Measurements from ENCODE around the gene RRP1. TPM values are rescaled to one million over a fixed set of nuclear protein-coding genes. Genes with fewer than 3 reads are reported as not detected.

The RRP1 gene
- total RNA-seq, 1 experiment from 2014 or later: 76.7 TPM

DNA sequence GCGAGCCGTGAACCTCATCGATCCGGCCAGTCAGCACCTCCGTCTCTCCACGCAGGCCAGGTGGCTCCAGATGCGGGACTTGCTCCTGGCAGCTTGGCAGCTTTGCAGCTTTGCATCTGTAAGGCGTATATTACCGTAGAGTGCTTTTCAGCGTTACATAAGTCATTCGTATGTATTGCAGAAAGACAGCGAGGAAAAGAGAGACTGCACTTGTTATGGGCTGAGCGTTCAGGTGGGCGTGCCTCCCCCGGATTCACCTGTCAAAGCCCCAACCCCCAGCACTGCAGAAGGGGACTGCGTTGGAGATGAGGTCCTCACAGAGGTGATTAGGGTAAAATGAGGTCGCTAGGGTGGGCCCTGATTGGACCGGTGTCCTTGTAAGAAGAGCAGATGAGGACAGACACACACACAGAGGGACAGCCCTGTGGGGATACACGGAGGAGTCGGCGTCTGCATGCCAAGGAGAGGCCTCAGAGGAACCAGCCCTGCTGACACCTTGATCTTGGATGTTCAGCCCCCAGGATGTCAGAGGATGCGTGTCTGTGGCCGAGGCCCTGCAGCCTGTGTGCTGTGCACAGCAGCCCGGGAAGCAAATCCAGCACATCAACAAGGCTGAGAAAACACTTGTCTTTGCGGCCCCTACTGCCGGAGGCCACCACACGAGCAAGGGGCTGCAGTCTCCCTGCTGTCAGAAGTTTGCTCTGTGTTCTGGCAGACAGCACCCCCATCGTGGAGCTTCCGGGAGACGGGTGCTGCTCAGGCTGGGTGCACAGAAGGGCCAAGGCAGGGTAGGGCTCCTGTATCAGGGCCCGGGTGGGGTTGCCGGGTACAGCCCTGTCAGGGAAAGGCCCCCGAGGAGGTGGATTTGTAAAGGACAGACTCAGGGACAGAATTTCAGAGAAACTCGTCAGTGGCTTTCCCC lies 64.7 kb downstream of the RRP1 start:
- Histone ChIP-seq H3K9ac (ENCODE audit: extremely low read depth, insufficient read length, low read length) (no peak overlapping the region), H3K9me3 (ENCODE audit: control insufficient read depth, low read depth, low read length) (no peaks in the 10 kb centered on the region), H3K14ac (ENCODE audit: insufficient read depth, low read length) (no peak overlapping the region), H3K4me2 (ENCODE audit: insufficient read depth, insufficient read length, low read length) (no peak overlapping the region), H4K8ac (replicated peaks; ENCODE audit: insufficient read length, low read depth, low read length) (no peak overlapping the region), H3K23ac (ENCODE audit: insufficient read length, low read depth, low read length) (no peak overlapping the region), H3K4ac (ENCODE audit: low read depth, low read length) (no peak overlapping the region), H4K91ac (ENCODE audit: insufficient read length, low read depth, low read length) (no peak overlapping the region), H3K27me3 (ENCODE audit: insufficient read depth, low read length) (no peaks in the 10 kb centered on the region), H3K56ac (ENCODE audit: insufficient read length, low read depth, low read length) (no peak overlapping the region), H3K18ac (ENCODE audit: insufficient read length, low read depth, low read length) (no peak overlapping the region), H2BK5ac (ENCODE audit: insufficient read length, low read length) (no peak overlapping the region), H3K79me2 (ENCODE audit: insufficient read depth, low read length) (no peaks in the 10 kb centered on the region), H2BK120ac (ENCODE audit: low read depth, low read length, poor library complexity, severe bottlenecking) (no peak overlapping the region), H3T11ph (ENCODE audit: low read length) (no peak overlapping the region), H2AK5ac (ENCODE audit: insufficient read length, low read length) (no peak overlapping the region), H4K20me1 (ENCODE audit: control insufficient read depth, insufficient read depth, insufficient read length) (no peaks in the 10 kb centered on the region), H3K79me1 (ENCODE audit: insufficient read depth, low read depth, low read length, poor library complexity, severe bottlenecking) (no peaks in the 10 kb centered on the region), H3K27ac (ENCODE audit: insufficient read length, low read depth, low read length) (no peak overlapping the region), H2BK15ac (ENCODE audit: low read depth, low read length) (no peak overlapping the region), H2BK12ac (ENCODE audit: insufficient read length, low read depth, low read length) (no peak overlapping the region), H4K5ac (ENCODE audit: insufficient read length, low read depth, low read length) (no peak overlapping the region), H2AFZ (ENCODE audit: low read length) (no peak overlapping the region), H3K23me2 (ENCODE audit: insufficient read length, low read depth, low read length, poor library complexity, severe bottlenecking) (no peaks in the 10 kb centered on the region), H3K4me1 (ENCODE audit: insufficient read depth, low read length) (no peaks in the 10 kb centered on the region), H2BK20ac (ENCODE audit: low read depth, low read length, poor library complexity, severe bottlenecking) (no peak overlapping the region)
- Mint-ChIP-seq H3K9me3 (no peaks in the 10 kb centered on the region), H3K27ac (no peak overlapping the region), H3K4me1 (peaks cover under 1 to 4% of the 10 kb centered on the region in 2 experiments; a peak in 3 of 4 replicates), H3K27me3 (ENCODE audit: low read depth) (peaks cover 8% of the 10 kb centered on the region), H3K36me3 (ENCODE audit: insufficient read depth in 1 of 3, low read depth in 3 of 3) (no peaks in the 10 kb centered on the region), H3K4me3 (no peak overlapping the region)
- TF ChIP-seq, protein P1, sequence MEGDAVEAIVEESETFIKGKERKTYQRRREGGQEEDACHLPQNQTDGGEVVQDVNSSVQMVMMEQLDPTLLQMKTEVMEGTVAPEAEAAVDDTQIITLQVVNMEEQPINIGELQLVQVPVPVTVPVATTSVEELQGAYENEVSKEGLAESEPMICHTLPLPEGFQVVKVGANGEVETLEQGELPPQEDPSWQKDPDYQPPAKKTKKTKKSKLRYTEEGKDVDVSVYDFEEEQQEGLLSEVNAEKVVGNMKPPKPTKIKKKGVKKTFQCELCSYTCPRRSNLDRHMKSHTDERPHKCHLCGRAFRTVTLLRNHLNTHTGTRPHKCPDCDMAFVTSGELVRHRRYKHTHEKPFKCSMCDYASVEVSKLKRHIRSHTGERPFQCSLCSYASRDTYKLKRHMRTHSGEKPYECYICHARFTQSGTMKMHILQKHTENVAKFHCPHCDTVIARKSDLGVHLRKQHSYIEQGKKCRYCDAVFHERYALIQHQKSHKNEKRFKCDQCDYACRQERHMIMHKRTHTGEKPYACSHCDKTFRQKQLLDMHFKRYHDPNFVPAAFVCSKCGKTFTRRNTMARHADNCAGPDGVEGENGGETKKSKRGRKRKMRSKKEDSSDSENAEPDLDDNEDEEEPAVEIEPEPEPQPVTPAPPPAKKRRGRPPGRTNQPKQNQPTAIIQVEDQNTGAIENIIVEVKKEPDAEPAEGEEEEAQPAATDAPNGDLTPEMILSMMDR (conservative IDR thresholded peaks at IDR 0.05): no peak
- WGBS (ENCODE audit: extremely low coverage, insufficient read length, low lambda C conversion rate): no CpG with 5 or more reads among the region's 34 CpGs
- DNase-seq: no peak

Other genes with a start within 250 kb of the RRP1 start
- gene HSF2BP, start 130.1 kb upstream of the RRP1 start, total RNA-seq (2021): 1.5 and 1.7 TPM in 2 replicates
- 94.6 and 96.6 TPM in 2 replicates for gene RRP1B, start 130.0 kb upstream of the RRP1 start, total RNA-seq (2021)
- 109 and 117 TPM in 2 replicates for gene PDXK, start 70.4 kb upstream of the RRP1 start, total RNA-seq (2021)
- 40.7 and 44.5 TPM in 2 replicates for gene CSTB, start 13.3 kb upstream of the RRP1 start, total RNA-seq (2021)
- 13.0 TPM in 2 replicates for gene AGPAT3, start 75.6 kb downstream of the RRP1 start, total RNA-seq (2021)
- 27.9 and 32.9 TPM in 2 replicates for gene TRAPPC10, start 222.7 kb downstream of the RRP1 start, total RNA-seq (2021)

All from H9 (cell line).